Subcutaneous adipose tissue (tissue), 4 donors: Measurements from ENCODE around the gene FRAS1. TPM values are rescaled to one million over a fixed set of nuclear protein-coding genes. Genes with fewer than 3 reads are reported as not detected.

Source experiments
- total RNA-seq, 4 donors: library from RNA; depleted of rRNA; stranded (reverse); fragments of >200 nt; gene quantifications; one replicate each; pipeline ENCODE4 v1.1.0, GENCODE V29; 2016
- TF ChIP-seq, protein P1 (sequence below): fragments of 450-650 bp; IDR thresholded peaks from one replicate; pipeline ENCODE4 v1.5.1; 2016; ENCODE audit warnings: low read depth, mild to moderate bottlenecking, control low read depth, antibody characterized with exemption, moderate library complexity

Gene FRAS1
- total RNA-seq, 4 donors from 2014 or later = 2.2 to 6.0 (median 3.6) TPM

GRCh38 chr4:78353921-78354320 lies 296.8 kb downstream of the FRAS1 start:
- TF ChIP-seq, protein P1, sequence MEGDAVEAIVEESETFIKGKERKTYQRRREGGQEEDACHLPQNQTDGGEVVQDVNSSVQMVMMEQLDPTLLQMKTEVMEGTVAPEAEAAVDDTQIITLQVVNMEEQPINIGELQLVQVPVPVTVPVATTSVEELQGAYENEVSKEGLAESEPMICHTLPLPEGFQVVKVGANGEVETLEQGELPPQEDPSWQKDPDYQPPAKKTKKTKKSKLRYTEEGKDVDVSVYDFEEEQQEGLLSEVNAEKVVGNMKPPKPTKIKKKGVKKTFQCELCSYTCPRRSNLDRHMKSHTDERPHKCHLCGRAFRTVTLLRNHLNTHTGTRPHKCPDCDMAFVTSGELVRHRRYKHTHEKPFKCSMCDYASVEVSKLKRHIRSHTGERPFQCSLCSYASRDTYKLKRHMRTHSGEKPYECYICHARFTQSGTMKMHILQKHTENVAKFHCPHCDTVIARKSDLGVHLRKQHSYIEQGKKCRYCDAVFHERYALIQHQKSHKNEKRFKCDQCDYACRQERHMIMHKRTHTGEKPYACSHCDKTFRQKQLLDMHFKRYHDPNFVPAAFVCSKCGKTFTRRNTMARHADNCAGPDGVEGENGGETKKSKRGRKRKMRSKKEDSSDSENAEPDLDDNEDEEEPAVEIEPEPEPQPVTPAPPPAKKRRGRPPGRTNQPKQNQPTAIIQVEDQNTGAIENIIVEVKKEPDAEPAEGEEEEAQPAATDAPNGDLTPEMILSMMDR = no peak

DNA sequence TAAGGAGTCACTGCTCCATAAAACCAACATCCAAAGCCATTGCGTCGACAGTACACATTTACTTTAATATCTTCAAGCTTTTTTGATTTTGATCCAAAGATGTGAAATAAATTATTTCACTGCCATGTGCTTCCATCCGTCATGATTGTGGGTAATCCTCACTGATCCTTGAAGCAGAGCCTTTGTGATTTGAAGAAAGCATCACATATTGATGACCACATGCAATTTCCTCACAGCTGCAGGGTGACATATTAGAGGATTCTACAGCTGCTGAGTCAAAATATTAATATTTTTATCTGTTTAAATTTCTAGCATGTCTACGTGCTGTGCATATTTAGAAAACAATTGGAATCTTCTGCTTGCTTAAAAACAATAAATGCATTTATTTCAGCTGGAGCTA lies 297.7 kb downstream of the FRAS1 start:
- TF ChIP-seq, protein P1 = no peak

DNA sequence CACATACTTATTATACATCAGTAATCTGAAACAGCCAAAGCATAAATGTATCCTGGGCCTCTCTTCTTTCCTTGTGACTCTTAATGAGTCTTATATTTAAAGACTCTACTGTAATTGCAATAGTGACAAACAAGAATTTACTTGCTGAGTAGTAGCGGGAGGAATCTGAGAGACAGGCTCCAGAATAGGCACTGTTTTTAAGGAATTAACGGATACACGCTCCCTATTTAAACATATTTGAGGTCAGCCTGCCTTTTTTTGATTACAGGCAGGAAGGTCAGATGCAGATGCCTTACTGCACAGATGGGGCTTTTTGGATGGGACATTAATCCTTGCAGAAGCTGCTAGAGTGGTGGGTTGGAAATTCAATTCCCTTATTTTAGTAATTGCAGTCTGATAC lies 298.2 kb downstream of the FRAS1 start:
- TF ChIP-seq, protein P1 = no peak

- TF ChIP-seq, protein P1 = no peak
These were observed 299.2 kb downstream of the FRAS1 start for GRCh38 chr4:78356251-78356786.

- TF ChIP-seq, protein P1 = no peak
These were observed 300.0 kb downstream of the FRAS1 start for GRCh38 chr4:78357122-78357521.

GRCh38 chr4:78360466-78360865 lies 303.3 kb downstream of the FRAS1 start:
- TF ChIP-seq, protein P1 = no peak

GRCh38 chr4:78361621-78362120 lies 304.5 kb downstream of the FRAS1 start:
- TF ChIP-seq, protein P1 = no peak
